Measurements from ENCODE around the gene APEH.

The APEH gene

GRCh38 chr3:49650177-49650576, 24.0 kb upstream of the APEH start:
- TF ChIP-seq, protein P1, sequence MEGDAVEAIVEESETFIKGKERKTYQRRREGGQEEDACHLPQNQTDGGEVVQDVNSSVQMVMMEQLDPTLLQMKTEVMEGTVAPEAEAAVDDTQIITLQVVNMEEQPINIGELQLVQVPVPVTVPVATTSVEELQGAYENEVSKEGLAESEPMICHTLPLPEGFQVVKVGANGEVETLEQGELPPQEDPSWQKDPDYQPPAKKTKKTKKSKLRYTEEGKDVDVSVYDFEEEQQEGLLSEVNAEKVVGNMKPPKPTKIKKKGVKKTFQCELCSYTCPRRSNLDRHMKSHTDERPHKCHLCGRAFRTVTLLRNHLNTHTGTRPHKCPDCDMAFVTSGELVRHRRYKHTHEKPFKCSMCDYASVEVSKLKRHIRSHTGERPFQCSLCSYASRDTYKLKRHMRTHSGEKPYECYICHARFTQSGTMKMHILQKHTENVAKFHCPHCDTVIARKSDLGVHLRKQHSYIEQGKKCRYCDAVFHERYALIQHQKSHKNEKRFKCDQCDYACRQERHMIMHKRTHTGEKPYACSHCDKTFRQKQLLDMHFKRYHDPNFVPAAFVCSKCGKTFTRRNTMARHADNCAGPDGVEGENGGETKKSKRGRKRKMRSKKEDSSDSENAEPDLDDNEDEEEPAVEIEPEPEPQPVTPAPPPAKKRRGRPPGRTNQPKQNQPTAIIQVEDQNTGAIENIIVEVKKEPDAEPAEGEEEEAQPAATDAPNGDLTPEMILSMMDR (IDR thresholded peaks at IDR 0.05), result no peak

- TF ChIP-seq, protein P1 (IDR thresholded peaks at IDR 0.05), result no peak
These were observed 23.5 kb upstream of the APEH start for GRCh38 chr3:49650637-49651036.

DNA sequence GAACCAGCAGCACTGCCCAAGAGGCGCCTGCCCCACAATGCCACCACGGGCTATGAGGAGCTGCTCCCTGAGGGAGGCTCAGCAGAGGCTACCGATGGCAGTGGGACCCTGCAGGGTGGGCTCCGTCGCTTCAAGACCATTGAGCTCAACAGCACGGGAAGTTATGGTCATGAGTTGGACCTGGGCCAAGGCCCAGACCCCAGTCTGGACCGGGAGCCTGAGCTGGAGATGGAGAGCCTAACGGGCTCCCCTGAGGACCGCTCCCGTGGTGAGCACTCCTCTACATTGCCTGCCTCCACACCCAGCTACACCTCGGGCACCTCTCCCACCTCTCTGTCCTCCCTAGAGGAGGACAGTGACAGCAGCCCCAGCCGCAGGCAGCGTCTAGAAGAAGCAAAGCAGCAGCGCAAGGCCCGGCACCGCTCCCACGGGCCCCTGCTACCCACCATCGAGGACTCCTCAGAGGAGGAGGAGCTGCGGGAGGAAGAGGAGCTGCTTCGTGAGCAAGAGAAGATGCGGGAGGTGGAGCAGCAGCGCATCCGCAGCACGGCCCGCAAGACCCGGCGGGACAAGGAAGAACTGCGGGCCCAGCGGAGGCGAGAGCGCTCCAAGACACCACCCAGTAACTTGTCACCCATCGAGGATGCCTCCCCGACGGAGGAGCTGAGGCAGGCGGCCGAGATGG, 21.8 kb upstream of the APEH start:
- TF ChIP-seq, protein P1 (IDR thresholded peaks at IDR 0.05), result no peak

GRCh38 chr3:49652903-49653415, 21.2 kb upstream of the APEH start:
- TF ChIP-seq, protein P1 (IDR thresholded peaks at IDR 0.05), result no peak

- TF ChIP-seq, protein P1 (IDR thresholded peaks at IDR 0.05), result no peak
These were observed 20.5 kb upstream of the APEH start for GRCh38 chr3:49653621-49654020.

DNA sequence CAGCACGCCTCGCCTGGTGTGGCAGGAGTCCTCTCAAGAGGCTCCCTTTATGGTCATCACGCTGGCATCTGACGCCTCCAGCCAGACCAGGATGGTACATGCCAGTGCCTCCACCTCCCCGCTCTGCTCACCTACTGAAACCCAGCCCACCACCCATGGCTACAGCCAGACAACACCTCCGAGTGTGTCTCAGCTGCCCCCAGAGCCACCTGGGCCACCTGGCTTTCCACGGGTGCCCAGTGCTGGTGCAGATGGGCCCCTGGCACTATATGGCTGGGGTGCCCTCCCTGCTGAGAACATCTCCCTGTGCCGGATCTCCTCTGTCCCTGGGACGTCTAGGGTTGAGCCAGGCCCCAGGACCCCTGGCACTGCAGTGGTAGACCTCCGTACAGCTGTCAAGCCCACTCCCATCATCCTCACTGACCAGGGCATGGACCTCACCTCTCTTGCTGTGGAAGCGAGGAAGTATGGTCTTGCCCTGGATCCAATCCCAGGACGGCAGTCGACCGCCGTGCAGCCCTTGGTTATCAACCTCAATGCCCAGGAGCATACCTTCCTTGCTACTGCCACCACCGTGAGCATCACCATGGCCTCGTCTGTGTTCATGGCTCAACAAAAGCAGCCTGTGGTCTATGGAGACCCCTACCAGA, 19.9 kb upstream of the APEH start:
- TF ChIP-seq, protein P1 (IDR thresholded peaks at IDR 0.05), result no peak

GRCh38 chr3:49654955-49655556, 19.1 kb upstream of the APEH start:
- TF ChIP-seq, protein P1 (IDR thresholded peaks at IDR 0.05), result no peak
